Endodermal cell (in vitro differentiated cells): Measurements from ENCODE around the gene FIS1. TPM values are rescaled to one million over a fixed set of nuclear protein-coding genes. Genes with fewer than 3 reads are reported as not detected.
"Not testable (repeated sequence)": the region's sequence is repeated elsewhere in the genome, so short reads cannot be mapped to it uniquely, and the experiment has no call there.

Experiments
- DNase-seq: peaks from one replicate; pipeline ENCODE4 v3.0.0-alpha.2; 2017
- H3K27ac ChIP-seq: 2 replicates; pipeline ENCODE4 v1.5.1; 2013; ENCODE audit warnings: mild to moderate bottlenecking, low read depth, low read length, moderate library complexity
- H3K27me3 ChIP-seq: 2 replicates; pipeline ENCODE4 v1.6.1; 2013; ENCODE audit warnings: mild to moderate bottlenecking, low read length, moderate library complexity; ENCODE audit not compliant: insufficient read depth, control insufficient read depth, poor library complexity, severe bottlenecking
- H3K36me3 ChIP-seq: 2 replicates; pipeline ENCODE4 v1.7.0; 2013; ENCODE audit warnings: mild to moderate bottlenecking, low read length, moderate library complexity; ENCODE audit not compliant: control insufficient read depth, insufficient read depth
- H3K4me1 ChIP-seq: one replicate; pipeline ENCODE4 v1.7.0; 2013; ENCODE audit warnings: low read length; ENCODE audit not compliant: control insufficient read depth, insufficient read depth
- H3K4me3 ChIP-seq: 2 replicates; pipeline ENCODE4 v1.5.1; 2013; ENCODE audit warnings: mild to moderate bottlenecking, low read length, moderate library complexity
- H3K9ac ChIP-seq: 2 replicates; pipeline ENCODE4 v1.6.1; 2013; ENCODE audit warnings: mild to moderate bottlenecking, low read length, moderate library complexity; ENCODE audit not compliant: poor library complexity, severe bottlenecking; ENCODE audit errors: extremely low read depth
- H3K9me3 ChIP-seq: 2 replicates; pipeline ENCODE4 v1.6.1; 2013; ENCODE audit warnings: mild to moderate bottlenecking, low read length, moderate library complexity; ENCODE audit not compliant: control insufficient read depth
- H3K27ac Mint-ChIP-seq: 2 replicates; pipeline ENCODE4 v1.8.0; 2020; ENCODE audit warnings: mixed read lengths
- H3K27me3 Mint-ChIP-seq: 2 replicates; pipeline ENCODE4 v1.8.0; 2021; ENCODE audit warnings: mild to moderate bottlenecking, mixed read lengths; ENCODE audit not compliant: insufficient read depth
- H3K36me3 Mint-ChIP-seq: 2 replicates; pipeline ENCODE4 v1.8.0; 2020; ENCODE audit warnings: low read depth, mixed read lengths
- H3K4me1 Mint-ChIP-seq: 2 replicates; pipeline ENCODE4 v1.8.0; 2020; ENCODE audit warnings: mixed read lengths
- H3K4me3 Mint-ChIP-seq: 2 replicates; pipeline ENCODE4 v1.8.0; 2020; ENCODE audit warnings: mild to moderate bottlenecking, moderate library complexity, mixed read lengths
- H3K9me3 Mint-ChIP-seq: 2 replicates; pipeline ENCODE4 v1.8.0; 2020; ENCODE audit warnings: mild to moderate bottlenecking, mixed read lengths
- CTCF ChIP-seq: fragments of 200-600 bp; sonication (generic); conservative IDR thresholded peaks from 2 replicates; pipeline ENCODE4 v1.5.0; 2021; ENCODE audit warnings: antibody characterized with exemption, mild to moderate bottlenecking
- WGBS, 2 experiments: methylation state at CpG; one replicate each; pipeline versions ENCODE4 v1.1.5 to v1.1.7; 2013; ENCODE audit warnings: missing lambda C conversion rate in 2 of 2, mixed read lengths in 1 of 2; ENCODE audit not compliant: insufficient coverage in 1 of 2, insufficient read length in 1 of 2; 5-methylcytosine and 5-hydroxymethylcytosine counted together
- total RNA-seq, 2 donors: library from RNA; stranded (reverse); fragmentation: NEBNext Ultra II Directional in 1 of 2; extraction: Animal tissue kit (Norgen Biotek cat#: 25700) in 1 of 2; gene quantifications; 2 replicates in 1 of 2; 3 replicates in 1 of 2; pipeline ENCODE4 v1.2.1, GENCODE V29; 2021

Gene FIS1
- total RNA-seq, 2 donors from 2014 or later: 99.9 to 102 TPM

DNA sequence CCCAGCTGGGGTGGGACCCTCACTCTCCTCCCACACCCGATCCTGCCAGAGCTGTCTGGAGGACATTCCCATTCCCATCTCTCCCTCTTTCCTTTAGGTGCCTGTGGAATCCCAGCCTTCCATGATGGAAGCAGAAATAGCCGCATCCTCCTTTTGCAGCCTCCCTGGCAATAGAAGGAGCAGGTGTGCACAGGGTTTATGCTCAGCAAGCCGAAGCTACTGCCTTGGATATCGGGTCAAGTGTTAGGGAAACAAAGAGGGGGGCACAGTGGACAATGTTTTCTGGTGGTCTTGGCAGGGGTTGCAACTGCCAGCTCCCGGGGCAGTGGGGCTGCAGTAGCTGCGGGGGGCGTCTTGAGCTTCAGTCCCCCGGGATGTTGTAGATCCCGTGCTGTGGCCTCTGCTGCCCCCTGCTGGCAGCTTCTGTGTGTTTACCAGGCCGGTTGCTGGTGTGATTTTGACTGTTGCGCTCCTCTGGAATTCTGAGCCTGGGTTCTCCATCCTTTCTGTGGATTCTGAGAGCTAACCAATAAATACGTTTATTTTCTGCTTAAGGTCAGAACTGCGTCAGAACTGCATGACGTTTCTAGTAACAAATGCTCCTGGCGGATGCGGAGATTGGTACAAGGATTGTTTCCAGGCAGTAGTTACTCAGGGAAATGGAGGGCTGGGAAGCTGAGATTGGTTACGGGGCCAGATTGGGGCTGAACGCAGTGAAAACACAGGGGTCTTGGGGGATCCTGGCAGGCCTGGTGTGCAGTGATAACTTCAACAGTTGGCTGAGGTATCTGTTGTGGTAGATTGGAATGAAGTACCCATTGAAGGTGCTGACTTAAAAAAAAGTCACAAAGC is 45.5 kb upstream of the FIS1 start:
- H3K9me3 ChIP-seq, H3K36me3 Mint-ChIP-seq, H3K36me3 ChIP-seq, H3K27ac ChIP-seq, H3K27me3 ChIP-seq, H3K4me1 ChIP-seq, H3K4me3 Mint-ChIP-seq, H3K4me3 ChIP-seq, H3K9me3 Mint-ChIP-seq, H3K27ac Mint-ChIP-seq, H3K9ac ChIP-seq, H3K27me3 Mint-ChIP-seq, H3K4me1 Mint-ChIP-seq: not testable (repeated sequence)
- peak; percentile 87 for TF ChIP-seq CTCF
- DNase-seq: peak; percentile 90
- WGBS, 2 experiments: 29 to 45% methylated on average over 7 to 16 of the region's 18 CpGs

- not testable (repeated sequence) for H3K27me3 ChIP-seq, H3K9me3 Mint-ChIP-seq, H3K4me1 ChIP-seq, H3K36me3 Mint-ChIP-seq, DNase-seq, H3K9me3 ChIP-seq, H3K4me3 ChIP-seq, H3K27me3 Mint-ChIP-seq, H3K4me1 Mint-ChIP-seq, H3K4me3 Mint-ChIP-seq, H3K36me3 ChIP-seq, H3K27ac Mint-ChIP-seq, H3K9ac ChIP-seq, H3K27ac ChIP-seq
- WGBS, 2 experiments: 85 to 100% methylated on average over 1 to 4 of the region's 4 CpGs
These were observed 44.8 kb upstream of the FIS1 start for GRCh38 chr7:101289687-101290086.

DNA sequence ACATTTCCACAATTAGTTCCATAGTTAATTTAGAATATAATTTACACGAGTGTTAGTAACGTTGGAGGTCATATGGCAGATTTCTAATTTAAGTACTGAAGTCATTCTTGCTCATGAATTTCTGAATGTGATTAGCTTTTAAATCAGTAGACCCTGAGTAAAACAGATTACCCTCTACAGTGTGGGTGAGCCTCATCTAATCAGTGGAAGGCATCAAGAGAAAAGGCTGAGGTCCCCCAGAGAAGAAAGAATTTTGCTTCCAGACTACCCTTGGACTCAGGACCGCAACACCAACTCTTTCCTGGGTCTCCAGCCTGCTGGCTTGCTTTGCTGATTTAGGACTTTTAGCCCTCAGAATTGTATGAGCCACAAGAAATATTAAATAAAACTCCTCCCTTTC is 43.6 kb upstream of the FIS1 start:
- Mint-ChIP-seq H3K27ac (no peak overlapping the region), H3K4me3 (no peak overlapping the region), H3K36me3 (no peaks in the 10 kb centered on the region), H3K9me3 (no peaks in the 10 kb centered on the region), H3K27me3 (peaks cover 9% of the 10 kb centered on the region), H3K4me1 (peaks cover 3% of the 10 kb centered on the region)
- DNase-seq: no peak
- 97 to 100% methylated on average over 3 of the region's 3 CpGs for WGBS, 2 experiments
- H3K36me3 ChIP-seq: no peaks in the 10 kb centered on the region
- no peak overlapping the region for H3K27ac ChIP-seq
- H3K4me1 ChIP-seq: no peaks in the 10 kb centered on the region
- H3K27me3 ChIP-seq: no peaks in the 10 kb centered on the region
- no peak overlapping the region for H3K4me3 ChIP-seq
- TF ChIP-seq CTCF: no peak
- H3K9me3 ChIP-seq: no peaks in the 10 kb centered on the region
- H3K9ac ChIP-seq: no peak overlapping the region

- Mint-ChIP-seq H3K27ac (no peak overlapping the region), H3K36me3 (no peaks in the 10 kb centered on the region), H3K4me3 (no peak overlapping the region), H3K9me3 (no peaks in the 10 kb centered on the region), H3K27me3 (peaks cover 9% of the 10 kb centered on the region), H3K4me1 (peaks cover 7% of the 10 kb centered on the region)
- no peak overlapping the region for H3K4me3 ChIP-seq
- no peaks in the 10 kb centered on the region for H3K9me3 ChIP-seq
- H3K27me3 ChIP-seq: no peaks in the 10 kb centered on the region
- no peak for TF ChIP-seq CTCF
- H3K27ac ChIP-seq: no peak overlapping the region
- no peak overlapping the region for H3K9ac ChIP-seq
- DNase-seq: no peak
- WGBS, 2 experiments: 90 to 96% methylated on average over 2 to 6 of the region's 6 CpGs
- H3K36me3 ChIP-seq: no peaks in the 10 kb centered on the region
- no peaks in the 10 kb centered on the region for H3K4me1 ChIP-seq
These were observed 42.2 kb upstream of the FIS1 start for GRCh38 chr7:101287032-101287431.

- not testable (repeated sequence) for H3K27me3 Mint-ChIP-seq, H3K4me3 Mint-ChIP-seq, H3K27me3 ChIP-seq, H3K27ac ChIP-seq, H3K36me3 ChIP-seq, H3K9me3 ChIP-seq, H3K4me1 Mint-ChIP-seq, H3K4me1 ChIP-seq, H3K27ac Mint-ChIP-seq, H3K9me3 Mint-ChIP-seq, DNase-seq, H3K9ac ChIP-seq, H3K4me3 ChIP-seq, H3K36me3 Mint-ChIP-seq
- 78 to 85% methylated on average over 3 of the region's 3 CpGs for WGBS, 2 experiments
These were observed 41.0 kb upstream of the FIS1 start for GRCh38 chr7:101285880-101286279.
